Renal cortical epithelial cell (primary cell): ENCODE measurements around the gene UNC119. TPM values are rescaled to one million over a fixed set of nuclear protein-coding genes. Genes with fewer than 3 reads are reported as not detected.
"Not testable (repeated sequence)": the region's sequence is repeated elsewhere in the genome, so short reads cannot be mapped to it uniquely, and the experiment has no call there.

Source experiments
- DNase-seq: peaks from one replicate; pipeline ENCODE4 v3.0.0-alpha.2; 2011; ENCODE audit warnings: low read depth
- total RNA-seq: library from RNA; depleted of rRNA; stranded (reverse); fragments of >200 nt; gene quantifications from 2 replicates; pipeline ENCODE4 v1.2.3, GENCODE V29; 2014

The UNC119 gene
- 15.6 and 29.3 TPM in 2 replicates for total RNA-seq

GRCh38 chr17:28552176-28552999 is at the start of gene UNC119:
Gene UNC119 (minus strand): TSS chr17:28552624. CDS start chr17:28552557, 67 bp downstream.
- DNase-seq = no peak

GRCh38 chr17:28599311-28600184 is 47.1 kb upstream of the UNC119 start:
- DNase-seq = peak; percentile 73

GRCh38 chr17:28598799-28599310 is 46.4 kb upstream of the UNC119 start, which contains the start of gene SPAG5:
Gene SPAG5 (minus strand): TSS chr17:28599025. CDS start chr17:28598946, 79 bp downstream.
- peak; percentile 80 for DNase-seq

GRCh38 chr17:28598389-28598788 is 46.0 kb upstream of the UNC119 start:
- DNase-seq = no peak

- DNase-seq = peak; percentile 26
Observed at GRCh38 chr17:28597606-28598383, 45.4 kb upstream of the UNC119 start.

- DNase-seq = no peak
Observed at GRCh38 chr17:28592260-28592659, 39.8 kb upstream of the UNC119 start.

- no peak for DNase-seq
Observed at GRCh38 chr17:28585851-28586250, 33.4 kb upstream of the UNC119 start.

- DNase-seq = no peak
Observed at GRCh38 chr17:28584434-28584833, 32.0 kb upstream of the UNC119 start.

GRCh38 chr17:28582513-28582912 is 30.1 kb upstream of the UNC119 start:
- DNase-seq = no peak

GRCh38 chr17:28580959-28581358 is 28.5 kb upstream of the UNC119 start:
- no peak for DNase-seq

GRCh38 chr17:28579526-28579925 is 27.1 kb upstream of the UNC119 start:
- DNase-seq = no peak

- no peak for DNase-seq
Observed at GRCh38 chr17:28578246-28579195, 26.1 kb upstream of the UNC119 start.

GRCh38 chr17:28577466-28577824 is 25.0 kb upstream of the UNC119 start:
- DNase-seq = no peak

- peak; percentile 84 for DNase-seq
Observed at GRCh38 chr17:28576758-28577465, 24.5 kb upstream of the UNC119 start, which contains the start of gene ALDOC. Gene ALDOC (minus strand): TSS chr17:28576895. CDS start chr17:28575532, 1,363 bp downstream.

GRCh38 chr17:28576016-28576415 is 23.6 kb upstream of the UNC119 start:
- DNase-seq = not testable (repeated sequence)

GRCh38 chr17:28575126-28575795 is 22.8 kb upstream of the UNC119 start:
- DNase-seq = no peak

GRCh38 chr17:28574526-28574925 is 22.1 kb upstream of the UNC119 start:
- no peak for DNase-seq

- DNase-seq = no peak
Observed at GRCh38 chr17:28573966-28574480, 21.6 kb upstream of the UNC119 start.

- DNase-seq = no peak
Observed at GRCh38 chr17:28573521-28573920, 21.1 kb upstream of the UNC119 start.
